ENCODE data around the gene ENPP1.

Gene ENPP1

DNA sequence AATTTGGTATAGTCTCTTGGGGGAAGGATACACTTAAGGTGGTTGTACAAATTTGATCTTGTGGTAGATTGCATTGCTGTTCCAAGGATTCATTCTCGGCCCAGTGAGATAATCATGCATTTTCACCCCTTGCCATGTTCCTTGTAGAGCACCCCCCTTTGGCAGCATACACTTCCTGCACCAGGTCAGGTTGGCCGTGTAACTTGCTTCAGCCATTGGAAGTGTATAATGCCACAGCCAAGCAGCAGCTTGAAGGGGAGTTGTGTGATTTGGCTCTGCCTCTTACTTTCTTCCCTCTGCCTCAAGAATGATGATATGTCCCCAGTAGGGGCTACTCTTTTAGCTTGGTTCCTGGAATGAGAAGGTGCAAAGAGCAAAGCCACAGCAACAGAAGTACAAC is 121.4 kb downstream of the ENPP1 start:
- no peak for DNase-seq (ENCODE audit: low read depth, low spot score)
- no peak overlapping the region for H3K4me3 ChIP-seq (ENCODE audit: low read length)

DNA sequence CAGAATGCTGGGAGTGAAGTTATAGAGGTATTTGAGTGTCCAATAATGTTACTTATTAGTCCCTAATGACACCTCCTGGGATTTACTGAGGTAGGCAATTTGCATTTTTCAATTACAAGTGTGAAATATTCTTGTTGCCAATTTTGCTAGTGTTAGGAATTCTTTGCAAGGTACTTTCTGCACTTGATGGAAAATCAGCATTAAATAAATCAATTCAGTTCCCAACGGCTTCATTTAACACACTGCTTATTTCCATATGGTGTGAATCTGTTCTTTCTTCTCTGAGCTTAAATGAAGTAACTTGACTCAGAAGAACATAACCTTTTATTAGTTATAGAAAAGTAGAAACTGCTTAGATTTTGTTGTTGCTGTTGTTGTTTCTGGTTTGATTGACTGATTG is 122.2 kb downstream of the ENPP1 start:
- DNase-seq (ENCODE audit: low read depth, low spot score) = no peak
- H3K4me3 ChIP-seq (ENCODE audit: low read length) = no peak overlapping the region

DNA sequence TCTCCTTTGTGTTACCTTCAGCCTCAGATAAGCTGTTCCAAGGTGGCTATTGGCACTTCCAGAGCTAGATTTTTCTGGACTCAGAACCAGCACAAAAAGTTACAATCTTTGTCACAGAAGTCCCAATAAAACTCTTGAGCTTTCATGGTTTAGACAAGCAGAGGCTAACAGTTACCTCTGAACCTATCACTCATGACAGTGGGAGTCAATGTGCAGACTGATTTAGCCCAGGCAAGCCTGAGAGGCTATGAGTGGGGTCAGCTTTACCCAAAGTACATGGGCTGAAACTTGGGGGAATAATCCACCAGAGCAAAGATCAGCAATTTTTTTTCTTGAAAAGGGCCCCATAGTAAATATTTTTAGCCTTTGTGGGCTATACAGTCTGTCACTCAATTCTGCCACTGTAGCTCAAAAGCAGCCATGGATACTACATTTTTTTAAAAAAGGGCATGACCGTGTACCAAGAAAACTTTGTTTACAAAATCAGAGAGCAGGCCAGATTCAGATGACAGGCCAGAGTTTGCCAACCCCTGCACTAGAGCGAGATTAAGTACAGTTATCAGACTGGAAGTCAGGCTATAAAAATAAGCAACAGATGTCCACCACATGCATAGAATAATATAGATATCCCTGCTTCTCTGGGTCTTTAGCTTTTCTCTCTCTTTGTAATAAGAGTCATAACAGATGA is 123.4 kb downstream of the ENPP1 start:
- DNase-seq (ENCODE audit: low read depth, low spot score) = no peak
- H3K4me3 ChIP-seq (ENCODE audit: low read length) = no peak overlapping the region

DNA sequence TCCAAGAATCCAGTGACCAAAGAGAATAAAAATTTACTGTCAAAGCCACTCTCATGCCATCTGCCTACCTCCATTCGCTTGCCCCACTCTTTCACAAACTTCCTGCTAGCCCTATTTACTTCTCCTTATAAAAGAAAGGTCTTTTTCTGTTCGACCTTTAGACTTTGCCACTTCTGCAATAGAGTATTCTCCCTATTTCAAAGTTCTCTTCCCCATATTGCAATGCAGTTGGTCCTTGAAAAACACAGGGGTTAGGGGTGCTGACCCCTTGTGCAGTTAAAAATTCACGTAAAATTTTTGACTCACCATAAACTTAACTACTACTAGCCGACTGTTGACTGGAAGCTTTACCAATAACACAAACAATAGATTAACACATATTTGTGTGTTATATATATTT is 128.3 kb downstream of the ENPP1 start:
- no peak for DNase-seq (ENCODE audit: low read depth, low spot score)
- H3K4me3 ChIP-seq (ENCODE audit: low read length) = no peak overlapping the region

DNA sequence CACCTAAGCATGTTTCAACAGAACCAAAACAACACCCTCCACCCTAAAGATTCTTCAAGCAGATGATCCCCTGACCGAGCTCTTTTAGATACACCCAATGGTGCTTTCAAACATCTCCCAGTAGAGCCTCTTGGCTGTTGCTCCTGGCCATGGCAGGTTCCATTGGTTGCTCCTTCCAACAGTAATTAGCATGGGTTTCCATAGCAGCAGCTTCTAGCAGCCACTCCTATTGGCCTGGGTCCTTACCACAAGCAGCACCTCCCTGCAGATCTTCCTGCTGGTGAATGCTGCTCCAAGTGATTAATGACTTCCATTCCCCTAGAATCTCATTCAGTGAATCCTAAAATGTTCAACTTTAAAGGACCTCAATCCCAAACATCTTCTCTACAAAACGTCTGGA is 129.4 kb downstream of the ENPP1 start:
- H3K4me3 ChIP-seq (ENCODE audit: low read length) = no peak overlapping the region
- DNase-seq (ENCODE audit: low read depth, low spot score) = no peak

DNA sequence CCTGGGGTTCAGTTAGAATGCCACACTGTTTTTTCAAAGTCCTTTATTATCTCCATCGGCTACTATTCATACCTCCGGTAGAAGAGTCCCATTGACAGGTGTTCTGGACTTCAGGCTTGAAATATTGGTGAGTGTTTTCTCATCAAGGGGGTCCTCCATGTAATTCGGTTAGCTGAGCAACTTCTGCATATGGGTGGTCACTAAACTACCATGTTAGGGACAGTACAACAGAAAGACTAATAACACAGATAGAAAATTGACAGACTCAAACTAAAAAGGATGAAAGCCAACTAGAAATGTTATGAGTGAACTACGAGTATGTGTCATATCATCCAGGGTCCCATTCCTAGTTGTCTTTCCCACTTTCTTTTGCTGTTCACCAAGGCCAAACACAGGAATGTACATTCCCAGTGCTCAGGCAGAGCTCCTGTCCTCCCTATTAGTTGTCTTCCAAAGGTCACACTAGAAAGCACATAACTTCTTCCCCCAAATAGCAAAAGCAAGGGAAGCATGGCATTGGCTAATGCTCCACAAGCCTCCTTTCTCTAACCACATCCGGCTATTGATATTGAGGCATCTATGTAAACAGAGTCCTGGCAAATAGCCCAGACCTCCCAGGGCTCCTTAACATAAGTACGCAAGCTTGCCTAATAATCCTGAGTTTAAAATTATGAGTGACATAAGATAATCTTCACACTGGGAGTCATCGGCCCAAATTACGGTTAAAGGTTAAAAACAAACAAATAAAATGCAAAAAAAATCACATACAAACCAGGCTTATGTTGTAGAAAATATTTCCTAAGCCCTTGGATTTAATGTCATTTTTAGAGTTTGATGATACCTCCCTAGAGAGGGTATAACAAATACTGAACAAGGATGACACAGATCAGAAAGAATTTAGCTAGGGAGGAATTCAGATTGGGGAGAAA is 130.1 kb downstream of the ENPP1 start:
- H3K4me3 ChIP-seq (ENCODE audit: low read length) = no peak overlapping the region
- no peak for DNase-seq (ENCODE audit: low read depth, low spot score)

All from Jurkat, Clone E6-1 (cell line).